HCT116 (cell line): ENCODE measurements around the gene TPST1. TPM values are rescaled to one million over a fixed set of nuclear protein-coding genes. Genes with fewer than 3 reads are reported as not detected.

ENCODE experiments used
- ATAC-seq: fragments of 200-7000 bp; cut with Tn5 transposase; 2 replicates; pipeline ENCODE4 v1.9.1; 2020; ENCODE audit warnings: mild to moderate bottlenecking, moderate library complexity
- BruUV-seq: library from RNA; stranded (reverse); fragments of 400-500 nt; replicated peaks from 2 replicates; lab custom pipeline; 2021; lab: Mats Ljungman, UMichigan
- CTCF ChIA-PET: fragments of 300-600 bp; sonication (Branson Sonifier 250); formaldehyde crosslinking; loops from one replicate; lab custom pipeline; 2021; ENCODE audit warnings: antibody characterized with exemption; lab: Charles Lee
- POLR2A ChIA-PET: fragments of 300-600, 350-600 bp; sonication (Branson Sonifier 250); formaldehyde crosslinking; loops from one replicate; lab custom pipeline; 2021; ENCODE audit warnings: antibody characterized with exemption; lab: Charles Lee
- RAD21 ChIA-PET, 2 experiments: fragments of 300-600 bp; sonication (Branson Sonifier 250); formaldehyde crosslinking; loops; one replicate each; lab custom pipeline; 2023; ENCODE audit warnings: low total read pairs in 2 of 2; ENCODE audit not compliant: uncharacterized antibody in 2 of 2, unreplicated experiment in 2 of 2, low non-redundant PET in 1 of 2; lab: Charles Lee
- DNase-seq: peaks from one replicate; pipeline ENCODE4 v3.0.0-alpha.2; 2010; ENCODE audit warnings: low read depth, low spot score
- H2AFZ ChIP-seq: fragments of 200-600 bp; shearing (Covaris generic), sonication (generic); 2 replicates; pipeline ENCODE4 v1.6.1; 2017; ENCODE audit warnings: low read depth, mixed run types, mixed read lengths, antibody characterized with exemption, low read length; ENCODE audit not compliant: poor library complexity, severe bottlenecking
- H3K27ac ChIP-seq: 2 replicates; pipeline ENCODE4 v1.5.1; 2012; ENCODE audit warnings: low read depth, low read length
- H3K27me3 ChIP-seq: fragments of 200-600 bp; sonication (generic); 2 replicates; pipeline ENCODE4 v1.6.1; 2016; ENCODE audit warnings: mixed run types, low read length, mixed read lengths; ENCODE audit not compliant: insufficient read depth
- H3K36me3 ChIP-seq, 2 experiments: fragments of 200-500 bp in 1 of 2; fragments of 200-600 bp in 1 of 2; sonication (Bioruptor generic) in 1 of 2; sonication (generic) in 1 of 2; 2 replicates each; pipeline versions ENCODE4 v1.5.1 to v1.6.1; 2014 to 2016; ENCODE audit warnings: low read length in 2 of 2, inconsistent platforms in 1 of 2, mixed read lengths in 1 of 2, mixed run types in 1 of 2; ENCODE audit not compliant: insufficient read depth in 2 of 2, control insufficient read depth in 1 of 2
- H3K4me1 ChIP-seq, 2 experiments: fragments of 200-600 bp in 1 of 2; sonication (generic) in 1 of 2; 2 replicates each; pipeline versions ENCODE4 v1.5.1 to v1.6.1; 2012 to 2017; ENCODE audit warnings: low read length in 2 of 2, inconsistent platforms in 1 of 2, mild to moderate bottlenecking in 1 of 2, mixed read lengths in 1 of 2, mixed run types in 1 of 2, moderate library complexity in 1 of 2; ENCODE audit not compliant: insufficient read depth in 2 of 2, control insufficient read depth in 1 of 2
- H3K4me2 ChIP-seq: fragments of 200-600 bp; sonication (generic); 2 replicates; pipeline ENCODE4 v1.6.1; 2017; ENCODE audit warnings: mixed run types, low read length, mixed read lengths
- H3K4me3 ChIP-seq, 2 experiments: fragments of 200-600 bp in 1 of 2; sonication (generic) in 1 of 2; replicated peaks in 1 of 2; 2 replicates each; pipeline ENCODE4 v1.5.1; 2011 to 2016; ENCODE audit warnings: low read length in 2 of 2, control low read depth in 1 of 2, low read depth in 1 of 2, mild to moderate bottlenecking in 1 of 2, mixed read lengths in 1 of 2, mixed run types in 1 of 2
- H3K79me2 ChIP-seq: fragments of 200-600 bp; sonication (generic); 2 replicates; pipeline ENCODE4 v1.6.1; 2017; ENCODE audit warnings: mild to moderate bottlenecking, mixed run types, low read length, moderate library complexity, mixed read lengths; ENCODE audit not compliant: insufficient read depth
- H3K9ac ChIP-seq: fragments of 200-600 bp; sonication (generic); 2 replicates; pipeline ENCODE4 v1.6.1; 2016; ENCODE audit warnings: low read length, mixed read lengths
- H3K9me2 ChIP-seq: fragments of 200-600 bp; sonication (generic), shearing (Covaris generic); 2 replicates; pipeline ENCODE4 v1.6.1; 2017; ENCODE audit warnings: mixed run types, mild to moderate bottlenecking, moderate library complexity; ENCODE audit not compliant: insufficient read depth
- H3K9me3 ChIP-seq, 2 experiments: fragments of 200-500 bp in 1 of 2; fragments of 200-600 bp in 1 of 2; sonication (Bioruptor generic) in 1 of 2; sonication (generic) in 1 of 2; 2 replicates each; pipeline ENCODE4 v1.6.1; 2014 to 2017; ENCODE audit warnings: low read length in 2 of 2, mixed read lengths in 2 of 2, inconsistent platforms in 1 of 2, low read depth in 1 of 2, mild to moderate bottlenecking in 1 of 2, mixed run types in 1 of 2, moderate library complexity in 1 of 2; ENCODE audit not compliant: control insufficient read depth in 1 of 2, insufficient read depth in 1 of 2
- H4K20me1 ChIP-seq: fragments of 200-600 bp; sonication (generic), shearing (Covaris generic); 2 replicates; pipeline ENCODE4 v1.6.1; 2017; ENCODE audit warnings: mixed run types, mild to moderate bottlenecking, moderate library complexity; ENCODE audit not compliant: insufficient read depth
- CBX3 ChIP-seq: IDR thresholded peaks from 2 replicates; pipeline ENCODE4 v1.6.1; 2012; ENCODE audit warnings: low read depth
- CEBPB ChIP-seq: IDR thresholded peaks from 2 replicates; pipeline ENCODE4 v1.6.1; 2012; ENCODE audit warnings: low read depth
- CTCF ChIP-seq, 3 experiments: fragments of 200-600 bp in 1 of 3; sonication (generic) in 1 of 3; IDR thresholded peaks in 2 of 3; conservative IDR thresholded peaks in 1 of 3; 2 replicates each; pipeline ENCODE4 v1.5.1; 2012 to 2017; ENCODE audit warnings: low read depth in 2 of 3, low read length in 2 of 3, antibody characterized with exemption in 1 of 3, borderline replicate concordance in 1 of 3, control low read depth in 1 of 3, mild to moderate bottlenecking in 1 of 3, mixed read lengths in 1 of 3, mixed run types in 1 of 3, moderate library complexity in 1 of 3; ENCODE audit not compliant: insufficient read depth in 1 of 3
- EZH2 ChIP-seq: fragments of 200-600 bp; sonication (generic); IDR thresholded peaks from 2 replicates; pipeline ENCODE4 v1.6.1; 2017; ENCODE audit warnings: antibody characterized with exemption, mixed run types
- EZH2phosphoT487 ChIP-seq: fragments of 200-600 bp; IDR thresholded peaks from 2 replicates; pipeline ENCODE4 v1.6.1; 2018; ENCODE audit warnings: antibody characterized with exemption, borderline replicate concordance
- FOSL1 ChIP-seq: IDR thresholded peaks from 2 replicates; pipeline ENCODE4 v1.6.1; 2012; ENCODE audit warnings: low read depth
- JUND ChIP-seq: IDR thresholded peaks from 2 replicates; pipeline ENCODE4 v1.6.1; 2012
- POLR2A ChIP-seq: IDR thresholded peaks from 2 replicates; pipeline ENCODE4 v1.7.0; 2011; ENCODE audit warnings: borderline replicate concordance; ENCODE audit not compliant: insufficient read depth, insufficient read length; ENCODE audit errors: extremely low read depth
- POLR2AphosphoS5 ChIP-seq: IDR thresholded peaks from 2 replicates; pipeline ENCODE4 v1.6.1; 2011; ENCODE audit warnings: mild to moderate bottlenecking, low read depth, low read length, moderate library complexity
- SIN3A ChIP-seq: IDR thresholded peaks from 2 replicates; pipeline ENCODE4 v1.6.1; 2012; ENCODE audit warnings: low read depth
- SP1 ChIP-seq: IDR thresholded peaks from 2 replicates; pipeline ENCODE4 v1.6.1; 2012; ENCODE audit warnings: low read depth
- TCF7L2 ChIP-seq: IDR thresholded peaks from 2 replicates; pipeline ENCODE4 v1.7.0; 2011; ENCODE audit warnings: borderline replicate concordance, inconsistent platforms; ENCODE audit not compliant: insufficient read depth, insufficient read length; ENCODE audit errors: extremely low read depth
- YY1 ChIP-seq: IDR thresholded peaks from 2 replicates; pipeline ENCODE4 v1.6.1; 2011; ENCODE audit warnings: low read length, low read depth, moderate library complexity, mild to moderate bottlenecking; ENCODE audit not compliant: insufficient replicate concordance; ENCODE audit errors: extremely low read depth
- ZBTB33 ChIP-seq: IDR thresholded peaks from 2 replicates; pipeline ENCODE4 v1.6.1; 2011; ENCODE audit warnings: mild to moderate bottlenecking, low read length, moderate library complexity; ENCODE audit not compliant: insufficient replicate concordance; ENCODE audit errors: extremely low read depth
- intact Hi-C: fragments of 100-400 bp; cut with micrococcal nuclease; formaldehyde crosslinking; loops from 2 replicates; pipeline ENCODE4 v1.10.0; 2022
- total RNA-seq: library from RNA; stranded (reverse); gene quantifications from one replicate; pipeline ENCODE4 v1.2.1, GENCODE V29; 2021; ENCODE audit not compliant: unreplicated experiment
- TF ChIP-seq, protein P1 (sequence below): IDR thresholded peaks from 2 replicates; pipeline ENCODE4 v1.6.1; 2012

The TPST1 gene
- total RNA-seq, 1 experiment from 2014 or later, result 11.4 TPM

DNA sequence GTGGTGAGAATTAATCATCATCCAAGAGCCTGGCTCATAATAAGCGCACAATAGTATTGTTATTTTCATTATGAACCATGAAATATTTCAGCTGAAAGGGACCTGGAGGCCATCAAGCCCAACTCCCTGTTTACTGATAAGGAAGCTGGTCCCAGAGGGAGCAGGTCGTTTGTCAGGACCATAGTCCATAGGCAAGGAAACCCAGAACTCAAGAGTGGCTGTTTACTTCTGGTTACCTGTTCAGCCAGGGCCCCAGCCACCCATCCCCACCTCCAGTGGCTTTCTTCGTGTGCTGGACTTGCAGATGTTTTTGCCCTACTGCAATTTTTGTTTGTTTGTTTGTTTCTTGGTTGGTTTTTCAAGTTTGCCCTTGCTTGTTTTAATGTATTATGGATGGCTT, 152.0 kb downstream of the TPST1 start:
- Histone ChIP-seq H3K4me1 (peaks cover 6 to 33% of the 10 kb centered on the region in 2 experiments), H3K9ac (no peak overlapping the region), H3K4me2 (peak overlapping the region; percentile 48), H3K79me2 (no peaks in the 10 kb centered on the region)
- no TSS peak for BruUV-seq
- no peak for DNase-seq
- no peak for TF ChIP-seq EZH2phosphoT487
- no peak for TF ChIP-seq CEBPB
- no peak for TF ChIP-seq CBX3
- TF ChIP-seq JUND, result no peak
- no peak for TF ChIP-seq POLR2A
- no peak for TF ChIP-seq SP1
- no peak for TF ChIP-seq CTCF (IDR thresholded peaks at IDR 0.05 in 2 of 3, conservative IDR thresholded peaks at IDR 0.05 in 1 of 3; ENCODE audit: borderline replicate concordance in 1 of 3, insufficient read depth in 1 of 3, low read depth in 2 of 3, low read length in 2 of 3)
- TF ChIP-seq YY1, result no peak
- TF ChIP-seq POLR2AphosphoS5, result no peak
- no peak for TF ChIP-seq FOSL1
- no peak for TF ChIP-seq ZBTB33
- TF ChIP-seq SIN3A, result no peak
- TF ChIP-seq TCF7L2, result no peak
- TF ChIP-seq, protein P1, sequence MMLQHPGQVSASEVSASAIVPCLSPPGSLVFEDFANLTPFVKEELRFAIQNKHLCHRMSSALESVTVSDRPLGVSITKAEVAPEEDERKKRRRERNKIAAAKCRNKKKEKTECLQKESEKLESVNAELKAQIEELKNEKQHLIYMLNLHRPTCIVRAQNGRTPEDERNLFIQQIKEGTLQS, result no peak
- no peak for TF ChIP-seq EZH2
- TF ChIP-seq, all 23 proteins: peak for 0
- H3K9me2 ChIP-seq, result no peaks in the 10 kb centered on the region
- ATAC-seq, result no peak
- no peaks in the 10 kb centered on the region for H3K36me3 ChIP-seq
- RAD21 ChIA-PET, result no interaction called here
- intact Hi-C loops, result no loop called here
- POLR2A ChIA-PET, result no interaction called here
- CTCF ChIA-PET, result no interaction called here
- no peak overlapping the region for H3K4me3 ChIP-seq
- H3K27ac ChIP-seq, result 0 out of 2 replicates have a peak overlapping the region, but pooled peaks have one; percentile 5
- no peaks in the 10 kb centered on the region for H4K20me1 ChIP-seq
- no peak overlapping the region for H2AFZ ChIP-seq
- H3K9me3 ChIP-seq, result no peaks in the 10 kb centered on the region
- no peaks in the 10 kb centered on the region for H3K27me3 ChIP-seq
